Transverse colon (tissue), 3 donors: Measurements from ENCODE around the gene PNPLA5.

Experiments
- EP300 ChIP-seq: sonication (generic); formaldehyde crosslinking; IDR thresholded peaks from one replicate; pipeline ENCODE4 v1.6.1; 2017; ENCODE audit warnings: antibody characterized with exemption, low read depth
- POLR2AphosphoS5 ChIP-seq, 3 donors: sonication (generic); formaldehyde crosslinking; IDR thresholded peaks; one replicate each; pipeline ENCODE4 v1.6.1; 2016; ENCODE audit warnings: antibody characterized with exemption in 3 of 3

DNA sequence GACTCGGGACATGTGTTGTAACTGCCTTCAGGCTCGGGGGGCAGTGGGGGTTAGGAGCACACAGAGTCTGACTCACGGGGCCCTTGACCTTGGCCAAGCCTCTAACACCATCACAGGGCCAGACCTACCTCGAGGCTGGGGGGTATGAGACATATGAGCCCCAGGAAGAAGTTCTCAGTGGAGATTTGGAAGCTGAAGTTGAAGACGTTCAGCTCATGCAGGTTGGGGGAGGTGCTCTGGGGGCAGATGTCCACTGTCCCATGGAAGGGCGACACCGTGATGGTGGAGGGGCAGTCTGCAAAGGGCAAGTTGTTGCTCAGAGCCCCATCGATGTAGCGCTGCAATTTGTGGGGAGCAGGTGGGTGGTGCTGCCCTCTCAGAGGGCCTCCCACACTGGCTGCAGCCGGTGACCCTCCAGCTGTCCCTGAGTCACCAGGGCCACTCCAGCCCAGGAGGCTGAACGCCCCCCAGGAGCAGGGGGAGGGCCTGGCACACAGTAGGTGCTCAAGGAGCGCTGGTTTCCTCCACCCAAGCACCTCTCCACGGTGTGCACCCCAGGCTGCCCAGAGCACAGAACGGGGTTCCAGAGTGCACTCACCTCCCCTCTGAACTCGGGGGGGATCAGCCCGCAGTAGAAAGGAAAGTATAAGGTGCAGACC is 2.5 kb downstream of the PNPLA5 start:
- TF ChIP-seq POLR2AphosphoS5 (IDR thresholded peaks at IDR 0.05) (no peak), EP300 (no peak)
